Measurements from ENCODE around the gene CDK7.

Gene CDK7

GRCh38 chr5:69271376-69271775 is 36.7 kb downstream of the CDK7 start (continued):
- 0 out of 2 replicates have a peak, but pooled peaks have one; percentile 1 for TF ChIP-seq ATF2 (tag by site-specific recombination; IDR thresholded peaks at IDR 0.05; ENCODE audit: low read depth)
- no peak for TF ChIP-seq KLF16 (tag by site-specific recombination; IDR thresholded peaks at IDR 0.05)
- no peak for TF ChIP-seq KLF10 (tag by site-specific recombination; IDR thresholded peaks at IDR 0.05)
- 0 out of 2 replicates have a peak, but pooled peaks have one; percentile 25 for TF ChIP-seq ZBTB17 (tag by site-specific recombination; IDR thresholded peaks at IDR 0.05)
- no peak for TF ChIP-seq ZNF600 (tag by site-specific recombination; IDR thresholded peaks at IDR 0.05)

GRCh38 chr5:69275563-69275962 is 40.9 kb downstream of the CDK7 start:
- Histone ChIP-seq H3K4me1 (ENCODE audit: control insufficient read depth, insufficient read depth, low read length) (no peaks in the 10 kb centered on the region), H3K9me3 (ENCODE audit: control insufficient read depth, insufficient read depth, low read depth, low read length) (no peaks in the 10 kb centered on the region), H3K4me3 (ENCODE audit: low read depth, low read length) (no peak overlapping the region), H3K27ac (ENCODE audit: extremely low read depth, low read depth, low read length) (no peak overlapping the region), H3K36me3 (ENCODE audit: control insufficient read depth in 2 of 2, insufficient read depth in 1 of 2, low read length in 2 of 2) (peaks cover 32 to 35% of the 10 kb centered on the region in 2 experiments)
- POLR2A ChIA-PET = no interaction called here
- peak; percentile 75; the same call in 1 of the 2 replicates for TF ChIP-seq ZNF121 (tag by site-specific recombination; IDR thresholded peaks at IDR 0.05)
- TF ChIP-seq ZBTB6 (tag by site-specific recombination; IDR thresholded peaks at IDR 0.05) = no peak
- no peak for TF ChIP-seq GLI2 (tag by site-specific recombination; IDR thresholded peaks at IDR 0.05; ENCODE audit: borderline replicate concordance, low read depth)
- TF ChIP-seq ZNF37A (tag by site-specific recombination; IDR thresholded peaks at IDR 0.05) = no peak
- CTCF ChIA-PET = interaction anchor here (0.6 to 2.4 kb wide), 3 partner anchors 9 to 69 kb away, joined by 3 to 9 read pairs (median 4); no protein-coding TSS in a partner anchor

GRCh38 chr5:69276422-69277174 is 41.9 kb downstream of the CDK7 start:
- no peak overlapping the region for H3K27ac ChIP-seq (ENCODE audit: extremely low read depth, low read depth, low read length)
- no peaks in the 10 kb centered on the region for H3K4me1 ChIP-seq (ENCODE audit: control insufficient read depth, insufficient read depth, low read length)
- no peak for TF ChIP-seq ZNF416 (tag by site-specific recombination; IDR thresholded peaks at IDR 0.05)
- TF ChIP-seq BCL11B (tag by site-specific recombination; IDR thresholded peaks at IDR 0.05; ENCODE audit: low read depth) = no peak
- no peak for TF ChIP-seq ZNF214 (tag by site-specific recombination; IDR thresholded peaks at IDR 0.05; ENCODE audit: borderline replicate concordance)
- no peak for TF ChIP-seq ZNF398 (tag by site-specific recombination; IDR thresholded peaks at IDR 0.05)
- TF ChIP-seq ZSCAN30 (tag by site-specific recombination; IDR thresholded peaks at IDR 0.05) = no peak
- no peak for TF ChIP-seq MEIS1 (CRISPR knock-in tag; IDR thresholded peaks at IDR 0.05; ENCODE audit: borderline replicate concordance)
- TF ChIP-seq TRIM28 (IDR thresholded peaks at IDR 0.05; ENCODE audit: borderline replicate concordance, low read length) = no peak
- TF ChIP-seq OVOL3 (tag by site-specific recombination; IDR thresholded peaks at IDR 0.05) = no peak
- no peak for TF ChIP-seq ZNF350 (tag by site-specific recombination; IDR thresholded peaks at IDR 0.05)
- TF ChIP-seq ZNF585B (tag by site-specific recombination; IDR thresholded peaks at IDR 0.05) = no peak
- no peak for TF ChIP-seq ZNF747 (tag by site-specific recombination; IDR thresholded peaks at IDR 0.05)
- TF ChIP-seq ZBTB10 (tag by site-specific recombination; IDR thresholded peaks at IDR 0.05) = no peak
- no peak for TF ChIP-seq ZNF449 (tag by site-specific recombination; IDR thresholded peaks at IDR 0.05)
- H3K36me3 ChIP-seq (ENCODE audit: control insufficient read depth in 2 of 2, insufficient read depth in 1 of 2, low read length in 2 of 2) = peaks cover 36 to 44% of the 10 kb centered on the region in 2 experiments
- POLR2A ChIA-PET = no interaction called here
- CTCF ChIA-PET = interaction anchor here (0.8 to 2.4 kb wide), 2 partner anchors 10 to 248 kb away, joined by 5 to 9 read pairs; no protein-coding TSS in a partner anchor
- H3K4me3 ChIP-seq (ENCODE audit: low read depth, low read length) = no peak overlapping the region
- no peaks in the 10 kb centered on the region for H3K9me3 ChIP-seq (ENCODE audit: control insufficient read depth, insufficient read depth, low read depth, low read length)

Data from HEK293 (cell line).